ENCODE results near the gene HDHD3. TPM values are rescaled to one million over a fixed set of nuclear protein-coding genes. Genes with fewer than 3 reads are reported as not detected.

The HDHD3 gene
- total RNA-seq, 3 donors from 2014 or later (not counting 1 experiment from before 2014, with no cell fraction given) = 6.1 to 11.8 (median 9.6) TPM

DNA sequence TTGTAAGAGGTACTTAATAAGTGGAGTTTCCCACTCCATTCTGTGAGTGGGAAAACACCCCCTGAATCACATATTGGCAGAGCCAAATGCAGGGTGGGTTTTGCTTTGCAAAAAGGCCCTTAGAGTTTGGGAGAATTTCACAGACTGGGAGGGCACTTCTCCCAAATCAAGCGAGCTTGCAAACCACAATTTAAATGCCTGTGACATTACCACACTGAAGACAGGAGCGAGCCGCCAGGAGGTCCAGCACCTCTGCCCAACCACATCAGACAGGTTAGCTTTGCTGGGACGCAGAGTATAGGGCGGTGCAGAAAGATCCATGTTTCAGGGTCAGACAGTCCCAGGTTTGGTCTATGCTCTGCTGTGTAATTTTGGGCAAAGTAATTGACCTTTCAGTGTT is 22.0 kb upstream of the HDHD3 start:
- H3K4me3 ChIP-seq (ENCODE audit: low read length) = no peak overlapping the region
- peaks cover 6 to 32% of the 10 kb centered on the region in 2 donors for H3K4me1 Mint-ChIP-seq
- DNase-seq (no peak), ATAC-seq (no peak)
- TF ChIP-seq, protein P1, sequence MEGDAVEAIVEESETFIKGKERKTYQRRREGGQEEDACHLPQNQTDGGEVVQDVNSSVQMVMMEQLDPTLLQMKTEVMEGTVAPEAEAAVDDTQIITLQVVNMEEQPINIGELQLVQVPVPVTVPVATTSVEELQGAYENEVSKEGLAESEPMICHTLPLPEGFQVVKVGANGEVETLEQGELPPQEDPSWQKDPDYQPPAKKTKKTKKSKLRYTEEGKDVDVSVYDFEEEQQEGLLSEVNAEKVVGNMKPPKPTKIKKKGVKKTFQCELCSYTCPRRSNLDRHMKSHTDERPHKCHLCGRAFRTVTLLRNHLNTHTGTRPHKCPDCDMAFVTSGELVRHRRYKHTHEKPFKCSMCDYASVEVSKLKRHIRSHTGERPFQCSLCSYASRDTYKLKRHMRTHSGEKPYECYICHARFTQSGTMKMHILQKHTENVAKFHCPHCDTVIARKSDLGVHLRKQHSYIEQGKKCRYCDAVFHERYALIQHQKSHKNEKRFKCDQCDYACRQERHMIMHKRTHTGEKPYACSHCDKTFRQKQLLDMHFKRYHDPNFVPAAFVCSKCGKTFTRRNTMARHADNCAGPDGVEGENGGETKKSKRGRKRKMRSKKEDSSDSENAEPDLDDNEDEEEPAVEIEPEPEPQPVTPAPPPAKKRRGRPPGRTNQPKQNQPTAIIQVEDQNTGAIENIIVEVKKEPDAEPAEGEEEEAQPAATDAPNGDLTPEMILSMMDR (IDR thresholded peaks at IDR 0.05) = no peak
- H3K36me3 ChIP-seq (ENCODE audit: control insufficient read depth, insufficient read depth, low read length) = no peaks in the 10 kb centered on the region
- no peaks in the 10 kb centered on the region for H3K9me3 ChIP-seq (ENCODE audit: control insufficient read depth, insufficient read depth, low read length)
- intact Hi-C loops (cut with micrococcal nuclease) = no loop called here
- peaks cover 16% of the 10 kb centered on the region for H3K4me1 ChIP-seq (ENCODE audit: control insufficient read depth, insufficient read depth, low read length)
- no peaks in the 10 kb centered on the region for H3K9me3 Mint-ChIP-seq
- no peak overlapping the region for H3K27ac Mint-ChIP-seq
- H3K27me3 Mint-ChIP-seq (ENCODE audit: low read depth in 2 of 2) = no peaks in the 10 kb centered on the region
- no peak overlapping the region for H3K4me3 Mint-ChIP-seq
- H3K27ac ChIP-seq (ENCODE audit: low read length) = no peak overlapping the region
- WGBS (ENCODE audit: insufficient coverage) = 80% methylated on average over 5 of the region's 5 CpGs
- H3K36me3 Mint-ChIP-seq = no peaks in the 10 kb centered on the region
- H3K27me3 ChIP-seq (ENCODE audit: control insufficient read depth, insufficient read depth, low read length) = no peaks in the 10 kb centered on the region

DNA sequence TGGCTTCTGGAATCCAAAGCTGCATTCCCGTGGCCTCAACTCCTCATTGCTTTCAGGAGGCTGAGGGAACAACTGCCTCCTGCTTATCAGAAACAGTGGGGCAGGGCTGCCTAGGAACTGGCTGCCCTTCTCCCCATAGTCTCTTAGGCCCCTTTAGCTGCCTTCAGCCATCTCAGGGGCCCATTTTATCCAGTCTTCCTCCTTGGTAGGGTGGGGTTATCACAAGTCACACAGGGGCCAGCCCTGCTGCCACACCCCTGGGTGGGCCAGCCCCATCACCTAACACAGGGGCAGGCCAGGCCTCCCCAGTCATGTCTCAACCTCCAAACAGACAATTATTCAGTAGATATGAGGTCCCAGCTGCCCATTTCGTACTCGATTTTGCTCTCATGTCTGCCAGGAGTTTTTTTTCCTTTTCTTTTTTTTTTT is 20.4 kb upstream of the HDHD3 start:
- peaks cover 6 to 32% of the 10 kb centered on the region in 2 donors for H3K4me1 Mint-ChIP-seq
- H3K4me1 ChIP-seq (ENCODE audit: control insufficient read depth, insufficient read depth, low read length) = peaks cover 16% of the 10 kb centered on the region
- intact Hi-C loops (cut with micrococcal nuclease) = no loop called here
- peaks cover 4% of the 10 kb centered on the region for H3K36me3 ChIP-seq (ENCODE audit: control insufficient read depth, insufficient read depth, low read length)
- H3K36me3 Mint-ChIP-seq = no peaks in the 10 kb centered on the region
- no peaks in the 10 kb centered on the region for H3K9me3 Mint-ChIP-seq
- no peak overlapping the region for H3K27ac ChIP-seq (ENCODE audit: low read length)
- H3K4me3 Mint-ChIP-seq = no peak overlapping the region
- DNase-seq = no peak
- H3K4me3 ChIP-seq (ENCODE audit: low read length) = no peak overlapping the region
- TF ChIP-seq, protein P1 (IDR thresholded peaks at IDR 0.05) = no peak
- no peaks in the 10 kb centered on the region for H3K9me3 ChIP-seq (ENCODE audit: control insufficient read depth, insufficient read depth, low read length)
- H3K27ac Mint-ChIP-seq = no peak overlapping the region
- WGBS (ENCODE audit: insufficient coverage) = 88% methylated on average over 3 of the region's 3 CpGs
- H3K27me3 ChIP-seq (ENCODE audit: control insufficient read depth, insufficient read depth, low read length) = no peaks in the 10 kb centered on the region
- no peak for ATAC-seq
- H3K27me3 Mint-ChIP-seq (ENCODE audit: low read depth in 2 of 2) = no peaks in the 10 kb centered on the region

DNA sequence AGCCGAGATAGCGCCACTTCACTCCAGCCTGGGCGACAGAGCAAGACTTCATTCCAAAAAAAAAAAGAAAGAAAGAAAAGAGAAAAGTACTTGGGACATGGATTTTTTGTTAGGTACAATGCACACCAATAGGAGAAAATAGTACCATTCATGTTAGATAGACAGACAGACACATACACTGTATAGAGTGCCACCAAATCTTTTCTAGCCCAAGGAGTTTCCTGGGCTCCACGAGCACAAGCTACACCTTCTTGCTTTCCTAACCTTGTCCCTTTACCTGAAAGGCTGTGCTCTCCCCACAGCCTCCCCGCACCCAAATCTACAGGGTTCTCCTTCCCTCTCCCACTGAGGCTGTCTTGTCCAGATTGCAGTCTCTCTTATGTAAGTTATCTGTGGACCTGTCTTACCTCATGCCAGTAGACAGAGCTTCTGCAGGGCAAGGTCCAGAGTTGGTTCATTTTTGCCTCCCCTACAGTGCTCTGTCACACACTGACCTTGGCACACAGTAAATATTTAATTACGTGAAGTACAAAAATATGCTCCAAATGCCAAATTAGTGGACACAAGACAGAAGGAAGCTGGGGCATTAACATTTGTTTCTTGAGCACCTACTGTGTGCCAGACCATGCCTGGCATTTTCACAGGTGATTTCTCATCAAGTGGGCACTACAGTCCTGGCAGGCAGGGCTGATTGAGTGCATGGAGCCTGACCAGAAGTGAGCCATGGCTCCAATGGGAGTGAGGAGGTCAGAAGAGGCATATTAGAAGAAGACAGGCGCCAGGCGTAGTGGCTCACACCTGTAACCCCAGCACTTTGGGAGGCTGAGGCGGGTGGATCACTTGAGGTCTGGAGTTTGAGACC is 18.4 kb upstream of the HDHD3 start:
- WGBS (ENCODE audit: insufficient coverage) = 97% methylated on average over 9 of the region's 9 CpGs
- Mint-ChIP-seq H3K4me3 (no peak overlapping the region), H3K9me3 (no peaks in the 10 kb centered on the region), H3K27me3 (ENCODE audit: low read depth in 2 of 2) (no peaks in the 10 kb centered on the region), H3K36me3 (no peaks in the 10 kb centered on the region), H3K4me1 (peaks cover 0 to 27% of the 10 kb centered on the region in 2 donors), H3K27ac (no peak overlapping the region)
- no peak for ATAC-seq
- intact Hi-C loops (cut with micrococcal nuclease) = no loop called here
- no peak for DNase-seq
- H3K4me1 ChIP-seq (ENCODE audit: control insufficient read depth, insufficient read depth, low read length) = peaks cover 4% of the 10 kb centered on the region
- H3K9me3 ChIP-seq (ENCODE audit: control insufficient read depth, insufficient read depth, low read length) = no peaks in the 10 kb centered on the region
- H3K27ac ChIP-seq (ENCODE audit: low read length) = no peak overlapping the region
- TF ChIP-seq, protein P1 (IDR thresholded peaks at IDR 0.05) = no peak
- H3K4me3 ChIP-seq (ENCODE audit: low read length) = no peak overlapping the region
- no peaks in the 10 kb centered on the region for H3K27me3 ChIP-seq (ENCODE audit: control insufficient read depth, insufficient read depth, low read length)
- H3K36me3 ChIP-seq (ENCODE audit: control insufficient read depth, insufficient read depth, low read length) = peaks cover 23% of the 10 kb centered on the region

Measured in natural killer cell (primary cell).